HG03571 (cell line): ENCODE results near the gene OR52J3.
"Not testable (repeated sequence)": the region's sequence is repeated elsewhere in the genome, so short reads cannot be mapped to it uniquely, and the experiment has no call there.

Experiments used
- ATAC-seq: cut with Tn5 transposase; IDR thresholded peaks from one replicate; pipeline ENCODE4 v1.9.1; 2021; ENCODE audit not compliant: unreplicated experiment

The OR52J3 gene

GRCh38 chr11:5046226-5046625, at the start of gene OR52J3:
Gene OR52J3 (plus strand): TSS chr11:5046526. CDS start chr11:5046526, 0 bp downstream.
- ATAC-seq, result no peak

GRCh38 chr11:5004424-5005274, 41.7 kb upstream of the OR52J3 start:
- ATAC-seq, result no peak

- ATAC-seq, result no peak
These were observed 38.8 kb upstream of the OR52J3 start for GRCh38 chr11:5007561-5007960.

- ATAC-seq, result no peak
These were observed 35.1 kb upstream of the OR52J3 start for GRCh38 chr11:5011254-5011653.

GRCh38 chr11:5013012-5013411, 33.3 kb upstream of the OR52J3 start:
- no peak for ATAC-seq

GRCh38 chr11:5021996-5022395, 24.3 kb upstream of the OR52J3 start:
- ATAC-seq, result no peak

- no peak for ATAC-seq
These were observed 9.7 kb upstream of the OR52J3 start for GRCh38 chr11:5036669-5037068.

- ATAC-seq, result no peak
These were observed 8.4 kb upstream of the OR52J3 start for GRCh38 chr11:5037926-5038325.

- no peak for ATAC-seq
These were observed 8.0 kb upstream of the OR52J3 start for GRCh38 chr11:5038341-5038740.

- no peak for ATAC-seq
These were observed 5.5 kb upstream of the OR52J3 start for GRCh38 chr11:5040876-5041275.

GRCh38 chr11:5042091-5042490, 4.2 kb upstream of the OR52J3 start:
- no peak for ATAC-seq

GRCh38 chr11:5043380-5043779, 2.9 kb upstream of the OR52J3 start:
- no peak for ATAC-seq

GRCh38 chr11:5046754-5047330, 516 bp downstream of the OR52J3 start:
- ATAC-seq, result no peak

GRCh38 chr11:5058679-5059078, 12.4 kb downstream of the OR52J3 start:
- ATAC-seq, result not testable (repeated sequence)

GRCh38 chr11:5059391-5059790, 13.1 kb downstream of the OR52J3 start, which contains the start of gene OR52E2:
Gene OR52E2 (minus strand): TSS chr11:5059627. CDS start chr11:5059627, 0 bp downstream.
- no peak for ATAC-seq

GRCh38 chr11:5065027-5065426, 18.7 kb downstream of the OR52J3 start:
- no peak for ATAC-seq

- no peak for ATAC-seq
These were observed 22.9 kb downstream of the OR52J3 start, which contains the start of gene OR52E1 for GRCh38 chr11:5069272-5069671. Gene OR52E1 (plus strand): TSS chr11:5069572.

- ATAC-seq, result no peak
These were observed 25.5 kb downstream of the OR52J3 start for GRCh38 chr11:5071799-5072198.

- ATAC-seq, result no peak
These were observed 35.1 kb downstream of the OR52J3 start for GRCh38 chr11:5081405-5081804.

- ATAC-seq, result no peak
These were observed 37.3 kb downstream of the OR52J3 start for GRCh38 chr11:5083602-5084001.

GRCh38 chr11:5088556-5088955, 42.2 kb downstream of the OR52J3 start:
- ATAC-seq, result no peak

- ATAC-seq, result no peak
These were observed 44.3 kb downstream of the OR52J3 start for GRCh38 chr11:5090668-5091067.
